GM12878 (cell line): ENCODE data around the gene MRPL36.

ENCODE experiments used
- IKZF2 ChIP-seq, 2 experiments: fragments of 450-650 bp; IDR thresholded peaks; 2 replicates each; pipeline ENCODE4 v1.6.1; 2017; ENCODE audit warnings: mild to moderate bottlenecking in 2 of 2, moderate library complexity in 2 of 2
- JUNB ChIP-seq: IDR thresholded peaks from 2 replicates; pipeline ENCODE4 v1.6.1; 2016; ENCODE audit warnings: antibody characterized with exemption, mild to moderate bottlenecking
- POLR2A ChIP-seq: IDR thresholded peaks from 2 replicates; pipeline ENCODE4 v1.6.1; 2011; ENCODE audit warnings: low read depth, mild to moderate bottlenecking, low read length
- POLR2AphosphoS5 ChIP-seq: IDR thresholded peaks from 2 replicates; pipeline ENCODE4 v1.6.1; 2011; ENCODE audit warnings: mild to moderate bottlenecking, low read length, inconsistent platforms
- YY1 ChIP-seq: IDR thresholded peaks from 2 replicates; pipeline ENCODE4 v1.6.1; 2011; ENCODE audit warnings: low read depth, mild to moderate bottlenecking, low read length
- ZZZ3 ChIP-seq: IDR thresholded peaks from 2 replicates; pipeline ENCODE4 v1.6.1; 2011; ENCODE audit warnings: low read depth; ENCODE audit not compliant: control insufficient read depth, insufficient read length
- TF ChIP-seq, protein P1 (sequence below), 3 experiments: IDR thresholded peaks in 2 of 3; conservative IDR thresholded peaks in 1 of 3; 2 replicates each; pipeline ENCODE4 v1.5.1; 2011; ENCODE audit warnings: low read depth in 3 of 3, low read length in 3 of 3, mild to moderate bottlenecking in 3 of 3, control low read depth in 2 of 3, moderate library complexity in 2 of 3, inconsistent platforms in 1 of 3, mixed read lengths in 1 of 3; ENCODE audit not compliant: control insufficient read depth in 2 of 3, insufficient read depth in 1 of 3; ENCODE audit errors: extremely low read depth in 1 of 3
- TF ChIP-seq, protein P2 (sequence below): IDR thresholded peaks from 2 replicates; pipeline ENCODE4 v1.6.1; 2012; ENCODE audit warnings: low read depth, low read length, improper control_type of control experiment

DNA sequence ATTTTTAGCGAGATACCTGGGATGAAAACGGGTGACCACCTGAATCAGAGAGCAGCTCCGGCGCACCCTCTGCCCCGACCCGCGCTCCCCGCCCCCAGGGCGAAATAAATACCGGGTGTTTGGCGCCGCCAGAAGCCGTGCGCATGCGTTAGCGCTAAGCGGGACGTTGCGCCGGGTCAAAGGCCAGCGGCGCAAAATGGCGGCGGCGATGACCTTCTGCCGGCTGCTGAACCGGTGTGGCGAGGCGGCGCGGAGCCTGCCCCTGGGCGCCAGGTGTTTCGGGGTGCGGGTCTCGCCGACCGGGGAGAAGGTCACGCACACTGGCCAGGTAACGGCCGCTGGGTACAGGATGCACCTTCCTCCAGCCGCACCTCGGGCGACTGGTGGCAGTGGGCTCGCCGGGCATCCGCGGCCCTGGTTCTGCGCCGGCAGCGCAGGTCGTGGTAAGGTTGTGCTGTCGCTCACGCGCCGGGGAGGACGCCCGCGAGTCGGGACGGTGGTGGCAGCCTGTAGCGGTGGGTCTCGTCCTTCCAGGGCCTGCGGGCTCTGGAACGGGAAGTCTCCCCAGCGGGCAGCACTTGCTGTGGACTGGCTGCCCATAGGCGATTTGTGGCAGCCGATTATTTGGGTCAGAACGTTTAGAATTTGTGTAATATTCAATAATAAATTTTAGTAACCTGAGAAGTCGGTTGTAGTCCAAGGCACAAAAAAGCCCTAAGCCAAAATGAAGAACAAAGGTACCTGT lies 1.8 kb upstream of the MRPL36 start, which contains the start of gene NDUFS6:
- no peak for TF ChIP-seq IKZF2 (IDR thresholded peaks at IDR 0.05)
- TF ChIP-seq, protein P1, sequence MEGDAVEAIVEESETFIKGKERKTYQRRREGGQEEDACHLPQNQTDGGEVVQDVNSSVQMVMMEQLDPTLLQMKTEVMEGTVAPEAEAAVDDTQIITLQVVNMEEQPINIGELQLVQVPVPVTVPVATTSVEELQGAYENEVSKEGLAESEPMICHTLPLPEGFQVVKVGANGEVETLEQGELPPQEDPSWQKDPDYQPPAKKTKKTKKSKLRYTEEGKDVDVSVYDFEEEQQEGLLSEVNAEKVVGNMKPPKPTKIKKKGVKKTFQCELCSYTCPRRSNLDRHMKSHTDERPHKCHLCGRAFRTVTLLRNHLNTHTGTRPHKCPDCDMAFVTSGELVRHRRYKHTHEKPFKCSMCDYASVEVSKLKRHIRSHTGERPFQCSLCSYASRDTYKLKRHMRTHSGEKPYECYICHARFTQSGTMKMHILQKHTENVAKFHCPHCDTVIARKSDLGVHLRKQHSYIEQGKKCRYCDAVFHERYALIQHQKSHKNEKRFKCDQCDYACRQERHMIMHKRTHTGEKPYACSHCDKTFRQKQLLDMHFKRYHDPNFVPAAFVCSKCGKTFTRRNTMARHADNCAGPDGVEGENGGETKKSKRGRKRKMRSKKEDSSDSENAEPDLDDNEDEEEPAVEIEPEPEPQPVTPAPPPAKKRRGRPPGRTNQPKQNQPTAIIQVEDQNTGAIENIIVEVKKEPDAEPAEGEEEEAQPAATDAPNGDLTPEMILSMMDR (IDR thresholded peaks at IDR 0.05 in 2 of 3, conservative IDR thresholded peaks at IDR 0.05 in 1 of 3; ENCODE audit: control insufficient read depth in 2 of 3, extremely low read depth in 1 of 3, insufficient read depth in 1 of 3, low read depth in 3 of 3, low read length in 3 of 3), result no peak
- TF ChIP-seq, protein P2, sequence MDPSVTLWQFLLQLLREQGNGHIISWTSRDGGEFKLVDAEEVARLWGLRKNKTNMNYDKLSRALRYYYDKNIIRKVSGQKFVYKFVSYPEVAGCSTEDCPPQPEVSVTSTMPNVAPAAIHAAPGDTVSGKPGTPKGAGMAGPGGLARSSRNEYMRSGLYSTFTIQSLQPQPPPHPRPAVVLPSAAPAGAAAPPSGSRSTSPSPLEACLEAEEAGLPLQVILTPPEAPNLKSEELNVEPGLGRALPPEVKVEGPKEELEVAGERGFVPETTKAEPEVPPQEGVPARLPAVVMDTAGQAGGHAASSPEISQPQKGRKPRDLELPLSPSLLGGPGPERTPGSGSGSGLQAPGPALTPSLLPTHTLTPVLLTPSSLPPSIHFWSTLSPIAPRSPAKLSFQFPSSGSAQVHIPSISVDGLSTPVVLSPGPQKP, result no peak
- no peak for TF ChIP-seq ZZZ3
- TF ChIP-seq POLR2A, result peak; percentile 95
- no peak for TF ChIP-seq JUNB
- peak; percentile 97 for TF ChIP-seq YY1
- TF ChIP-seq POLR2AphosphoS5, result peak; percentile 64
